Stimulated activated CD4-positive, alpha-beta T cell treated with anti-CD3 and anti-CD28 coated beads, Interleukin-1b, Interleukin-23, amount 100 ng/mL, for 4 hours (primary cell): ENCODE results near the gene RBM11.

ENCODE experiments used
- DNase-seq, 2 donors: peaks; one replicate each; pipeline ENCODE4 v3.0.0-alpha.2; 2020; ENCODE audit warnings: low read depth in 2 of 2

RBM11 gene

DNA sequence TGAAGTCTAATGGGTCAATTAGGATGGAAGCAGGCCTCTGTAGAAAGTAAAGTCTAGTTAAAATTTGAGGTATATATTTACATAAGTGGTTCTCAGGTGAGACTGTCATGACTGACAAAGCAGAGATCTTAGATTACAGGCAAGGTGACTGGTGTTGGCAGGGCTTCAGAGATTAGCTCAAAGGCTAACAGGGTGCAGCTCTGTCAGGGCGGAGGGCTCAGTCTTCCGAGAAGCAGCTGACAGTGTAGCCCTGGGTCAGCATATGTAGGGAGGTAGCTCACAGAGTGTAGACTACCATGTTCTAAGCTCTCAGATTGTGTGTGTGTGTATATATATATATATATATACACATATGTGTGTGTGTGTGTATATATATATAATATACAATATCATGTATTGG lies 54.7 kb downstream of the RBM11 start:
- DNase-seq = no peak

DNA sequence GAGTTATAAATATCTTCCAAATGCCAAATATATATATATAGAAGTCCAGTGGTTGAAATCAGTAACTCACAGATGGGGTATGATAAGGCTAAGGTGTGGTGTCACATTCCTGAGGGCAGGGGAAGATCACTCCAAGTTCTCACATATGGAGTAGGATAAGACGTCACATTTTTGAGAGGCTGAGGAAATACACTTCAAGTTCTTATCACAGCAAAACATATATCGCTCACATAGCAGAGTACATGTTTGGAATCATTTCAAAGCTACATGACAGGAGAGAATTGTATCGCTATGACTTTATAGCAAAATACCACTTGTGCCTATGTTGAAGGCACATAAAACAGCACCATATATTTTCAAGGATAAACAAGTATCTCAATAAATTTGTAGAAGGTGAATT lies 55.1 kb downstream of the RBM11 start:
- DNase-seq = no peak

DNA sequence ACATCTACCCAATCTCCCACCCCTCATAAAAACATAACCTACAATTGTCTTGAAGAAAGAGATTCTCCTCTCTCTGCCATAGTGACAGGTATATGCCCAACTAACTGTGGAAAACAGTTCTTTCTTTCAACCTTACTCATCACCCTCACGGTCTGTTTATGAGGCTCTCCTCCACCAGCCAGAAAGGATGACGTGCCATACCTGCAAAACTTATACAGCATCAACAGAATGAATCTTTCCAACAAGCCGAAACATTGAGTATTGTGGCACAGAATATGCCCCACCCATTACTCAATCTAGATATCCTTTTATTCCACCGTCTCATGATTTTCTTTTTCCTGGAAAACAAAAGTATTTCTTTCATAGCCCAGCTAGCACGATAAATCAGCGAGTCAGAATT lies 55.7 kb downstream of the RBM11 start:
- DNase-seq = no peak

DNA sequence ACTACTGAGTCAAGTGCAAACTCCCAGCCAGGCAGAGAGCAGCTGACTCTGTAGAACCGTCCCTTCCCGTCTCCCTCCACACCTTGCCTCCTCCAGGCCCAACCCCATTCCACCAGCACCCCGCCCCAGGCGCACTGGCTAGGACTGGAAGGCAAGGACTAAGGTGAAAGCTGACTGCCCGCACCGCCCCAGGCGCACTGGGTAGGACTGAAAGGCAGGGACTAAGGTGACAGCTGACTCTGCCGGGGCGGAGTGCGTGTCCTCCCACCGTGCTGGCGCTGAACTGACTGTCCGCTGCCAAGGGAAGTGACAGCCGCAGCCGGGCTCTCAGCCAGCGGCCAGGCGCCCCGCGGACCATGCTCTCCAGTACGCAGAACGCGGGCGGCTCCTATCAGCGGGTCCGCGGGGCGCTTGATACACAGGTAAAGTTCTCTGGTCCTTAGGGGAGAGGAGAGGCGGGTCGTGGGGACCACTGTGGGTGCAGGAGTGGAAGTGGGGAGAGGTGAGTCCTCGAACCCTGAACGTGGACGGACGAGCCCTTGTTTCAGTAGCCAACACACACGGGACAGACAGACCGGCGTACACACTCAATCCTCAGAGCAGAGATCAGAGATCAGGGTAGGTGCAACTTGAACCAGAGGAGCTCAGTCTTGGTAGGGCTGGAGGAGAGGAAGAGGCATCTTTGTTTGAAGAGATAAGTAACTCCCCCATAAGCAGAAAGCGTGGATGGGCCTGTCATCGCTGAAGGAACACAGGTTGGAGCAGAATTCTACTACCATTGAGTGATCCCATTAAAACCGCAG lies 58.0 kb downstream of the RBM11 start:
- DNase-seq = no peak

DNA sequence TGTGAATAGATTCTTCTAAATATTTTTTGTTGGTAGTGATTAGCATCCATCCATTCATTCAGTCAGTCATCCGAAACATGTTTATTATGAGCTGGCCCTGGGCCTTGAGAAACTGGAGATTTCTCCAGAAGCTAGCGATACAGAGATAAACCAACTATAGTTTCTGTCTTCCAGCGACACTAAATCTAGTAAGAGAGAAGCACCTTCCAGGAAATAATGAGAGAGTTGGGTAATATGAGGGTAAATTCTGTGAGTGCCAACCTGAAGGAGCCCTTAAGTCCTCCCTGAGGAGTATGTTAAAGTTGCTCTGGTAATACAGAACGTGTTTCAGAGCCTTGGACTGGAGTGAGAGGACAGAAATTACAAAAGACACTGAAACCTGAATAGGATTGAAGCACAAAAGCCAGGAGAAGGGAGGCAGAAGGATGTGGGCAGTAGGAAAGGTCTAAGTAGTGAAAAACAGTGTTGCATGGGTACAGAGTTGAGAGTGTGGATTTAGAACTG lies 59.8 kb downstream of the RBM11 start:
- DNase-seq = no peak
